Thyroid gland (tissue), 4 donors: Measurements from ENCODE around the gene PCDHGC5.

Experiments used
- CTCF ChIP-seq, 6 experiments: fragments of 200-600 bp in 3 of 6; fragments of 450-650 bp in 3 of 6; sonication (generic) in 3 of 6; IDR thresholded peaks; one replicate each; pipeline ENCODE4 v1.5.1; 2016 to 2019; ENCODE audit warnings: antibody characterized with exemption in 6 of 6, mild to moderate bottlenecking in 2 of 6, inconsistent platforms in 1 of 6, moderate library complexity in 1 of 6
- POLR2A ChIP-seq, 2 donors: fragments of 450-650 bp; IDR thresholded peaks; one replicate each; pipeline ENCODE4 v1.6.1; 2017; ENCODE audit warnings: antibody characterized with exemption in 2 of 2, mild to moderate bottlenecking in 2 of 2, moderate library complexity in 1 of 2

DNA sequence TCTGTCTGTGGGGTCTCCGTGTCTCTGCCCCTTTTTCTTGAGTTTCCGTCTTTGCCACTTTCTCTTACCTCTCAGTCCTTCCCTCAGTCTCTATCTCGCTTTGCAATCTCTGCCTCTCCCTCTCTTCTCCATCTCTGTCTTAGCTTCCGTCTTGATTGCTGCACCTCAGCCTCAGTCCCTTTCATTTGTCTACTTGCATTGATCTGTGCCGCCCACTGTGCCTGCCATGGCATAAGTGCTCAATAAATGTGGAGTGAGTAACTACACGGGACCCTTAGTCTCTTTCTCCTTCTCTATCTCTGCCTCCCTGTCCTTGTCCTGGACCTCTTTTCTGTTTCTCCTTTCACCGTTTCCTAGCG lies 6.6 kb downstream of the PCDHGC5 start:
- no peak for TF ChIP-seq POLR2A (IDR thresholded peaks at IDR 0.05)
- TF ChIP-seq CTCF (IDR thresholded peaks at IDR 0.05), result no peak
